ENCODE measurements around the gene F11.
"Not testable (repeated sequence)": the region's sequence is repeated elsewhere in the genome, so short reads cannot be mapped to it uniquely, and the experiment has no call there.

Gene F11

GRCh38 chr4:186265683-186266652 is at the start of gene F11:
TSS of gene F11 (plus strand) at chr4:186266189. CDS start at chr4:186267137, 948 bp downstream.
- DNase-seq (ENCODE audit: low spot score), result no peak

GRCh38 chr4:186216465-186217024 is 49.4 kb upstream of the F11 start:
- no peak for DNase-seq (ENCODE audit: low spot score)

- DNase-seq (ENCODE audit: low spot score), result no peak
These were observed 48.2 kb upstream of the F11 start for GRCh38 chr4:186217733-186218293.

- no peak for DNase-seq (ENCODE audit: low spot score)
These were observed 44.4 kb upstream of the F11 start for GRCh38 chr4:186221624-186222023.

- no peak for DNase-seq (ENCODE audit: low spot score)
These were observed 40.1 kb upstream of the F11 start for GRCh38 chr4:186225848-186226247.

GRCh38 chr4:186226521-186227189 is 39.3 kb upstream of the F11 start:
- no peak for DNase-seq (ENCODE audit: low spot score)

GRCh38 chr4:186227221-186227620 is 38.8 kb upstream of the F11 start, which contains the start of gene KLKB1:
TSS of gene KLKB1 (plus strand) at chr4:186227507. CDS start at chr4:186228196, 689 bp downstream.
- DNase-seq (ENCODE audit: low spot score), result no peak

- no peak for DNase-seq (ENCODE audit: low spot score)
These were observed 38.1 kb upstream of the F11 start for GRCh38 chr4:186227744-186228513.

GRCh38 chr4:186228514-186228894 is 37.5 kb upstream of the F11 start:
- no peak for DNase-seq (ENCODE audit: low spot score)

GRCh38 chr4:186234367-186234766 is 31.6 kb upstream of the F11 start:
- no peak for DNase-seq (ENCODE audit: low spot score)

GRCh38 chr4:186236126-186236525 is 29.9 kb upstream of the F11 start:
- no peak for DNase-seq (ENCODE audit: low spot score)

GRCh38 chr4:186240452-186240847 is 25.5 kb upstream of the F11 start:
- no peak for DNase-seq (ENCODE audit: low spot score)

GRCh38 chr4:186240848-186241491 is 25.0 kb upstream of the F11 start:
- DNase-seq (ENCODE audit: low spot score), result no peak

GRCh38 chr4:186241616-186242015 is 24.4 kb upstream of the F11 start:
- no peak for DNase-seq (ENCODE audit: low spot score)

- not testable (repeated sequence) for DNase-seq (ENCODE audit: low spot score)
These were observed 24.0 kb upstream of the F11 start for GRCh38 chr4:186242031-186242430.

GRCh38 chr4:186243331-186243730 is 22.7 kb upstream of the F11 start:
- DNase-seq (ENCODE audit: low spot score), result no peak

GRCh38 chr4:186244835-186245234 is 21.2 kb upstream of the F11 start:
- DNase-seq (ENCODE audit: low spot score), result no peak

GRCh38 chr4:186247062-186247752 is 18.8 kb upstream of the F11 start:
- DNase-seq (ENCODE audit: low spot score), result not testable (repeated sequence)

GRCh38 chr4:186248643-186249042 is 17.3 kb upstream of the F11 start:
- peak; percentile 34 for DNase-seq (ENCODE audit: low spot score)

All from COLO829 (cell line).